ENCODE data around the gene NLGN1. TPM values are rescaled to one million over a fixed set of nuclear protein-coding genes. Genes with fewer than 3 reads are reported as not detected.

Gene NLGN1
- total and polyA plus RNA-seq, 2 of the 8 experiments (the other 6 are each of a cell fraction or from before 2014, with no cell fraction given): 7.8 to 14.8 TPM

DNA sequence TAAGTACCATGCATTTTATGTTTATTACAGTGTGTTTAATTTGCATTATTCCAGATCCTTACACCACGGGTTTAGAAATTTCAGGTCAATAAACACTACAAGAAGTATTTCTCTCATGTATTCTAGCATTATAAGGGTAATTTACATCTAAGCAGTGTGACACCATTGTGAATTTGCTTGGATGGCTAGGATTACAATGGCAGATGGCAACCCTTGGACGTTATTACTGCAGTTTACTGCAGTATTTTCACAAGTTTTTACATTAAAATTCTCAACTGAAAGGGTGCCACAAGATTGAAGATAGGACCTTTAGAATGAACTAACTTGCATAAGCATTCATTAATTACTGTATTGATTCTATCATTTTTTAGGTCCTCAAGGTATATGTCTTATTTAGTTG lies 538.8 kb downstream of the NLGN1 start:
- DNase-seq (ENCODE audit: low read depth in 1 of 2, low spot score in 2 of 2) (no peak), FAIRE-seq (no peak)
- H2BK5ac ChIP-seq (ENCODE audit: low read depth, low read length): no peak overlapping the region
- no peak overlapping the region for H3K4me3 ChIP-seq (ENCODE audit: extremely low read depth in 1 of 4, insufficient read depth in 2 of 4, low read depth in 3 of 4, low read length in 4 of 4)
- H4K91ac ChIP-seq (replicated peaks; ENCODE audit: insufficient read length, low read length): no peak overlapping the region
- no peak overlapping the region for H2BK15ac ChIP-seq (ENCODE audit: low read length)
- WGBS, 2 experiments (ENCODE audit: extremely low coverage in 1 of 2, insufficient coverage in 1 of 2, insufficient read length in 1 of 2, insufficient replicate concordance in 2 of 2, low coverage in 1 of 2, low lambda C conversion rate in 2 of 2, missing lambda C conversion rate in 1 of 2): 83% methylated on average over 2 of the region's 2 CpGs; no CpG with 5 or more reads in 1 of the 2 experiments
- no peak overlapping the region for H3K23ac ChIP-seq (ENCODE audit: insufficient read length)
- no peak overlapping the region for H3K27ac ChIP-seq (ENCODE audit: low read depth, low read length)
- H3K9ac ChIP-seq (replicated peaks in 1 of 4; ENCODE audit: extremely low read depth in 1 of 4, low read depth in 3 of 4, low read length in 3 of 4): no peak overlapping the region
- H2AFZ ChIP-seq (ENCODE audit: low read length): no peak overlapping the region
- no peak overlapping the region for H3K4me2 ChIP-seq (ENCODE audit: insufficient read depth in 1 of 2, low read depth in 2 of 2, low read length in 2 of 2)
- H2BK12ac ChIP-seq (ENCODE audit: low read depth, low read length): no peak overlapping the region
- H3K18ac ChIP-seq (ENCODE audit: extremely low read depth, low read length): no peak overlapping the region
- no peak overlapping the region for H2BK20ac ChIP-seq (ENCODE audit: low read length)
- H3K36me3 ChIP-seq (ENCODE audit: control insufficient read depth in 2 of 4, insufficient read depth in 4 of 4, low read length in 3 of 4): no peaks in the 10 kb centered on the region; a peak in 1 of 8 replicates
- TF ChIP-seq EP300 (IDR thresholded peaks at IDR 0.05; ENCODE audit: borderline replicate concordance in 1 of 2, low read depth in 2 of 2, low read length in 2 of 2) (no peak), RFX5 (IDR thresholded peaks at IDR 0.05; ENCODE audit: borderline replicate concordance, low read depth, low read length) (no peak), RXRA (IDR thresholded peaks at IDR 0.05; ENCODE audit: insufficient read depth, low read depth, low read length) (no peak), FOSL1 (IDR thresholded peaks at IDR 0.05; ENCODE audit: insufficient read depth, low read depth, low read length) (no peak), KDM5A (IDR thresholded peaks at IDR 0.05; ENCODE audit: low read length) (no peak), TAF1 (IDR thresholded peaks at IDR 0.05; ENCODE audit: low read depth, low read length) (no peak), ASH2L (IDR thresholded peaks at IDR 0.05; ENCODE audit: low read length) (no peak), TCF12 (IDR thresholded peaks at IDR 0.05; ENCODE audit: low read depth, low read length) (no peak)
- no peak overlapping the region for H2AK5ac ChIP-seq (ENCODE audit: low read depth, low read length)
- ChIA-PET CTCF (ENCODE audit: partially characterized antibody) (no interaction called here), POLR2A (ENCODE audit: partially characterized antibody) (no interaction called here)
- H4K5ac ChIP-seq (ENCODE audit: insufficient read length, low read depth, low read length): no peak overlapping the region
- no peaks in the 10 kb centered on the region for H3K23me2 ChIP-seq (ENCODE audit: low read depth, low read length)
- H3K14ac ChIP-seq (ENCODE audit: insufficient read length): no peak overlapping the region
- no peaks in the 10 kb centered on the region for H3K9me3 ChIP-seq (ENCODE audit: insufficient read depth in 2 of 2, low read depth in 1 of 2, low read length in 1 of 2)
- H3K27me3 ChIP-seq (replicated peaks in 1 of 4; ENCODE audit: control insufficient read depth in 3 of 4, extremely low read depth in 1 of 4, insufficient read depth in 3 of 4, low read length in 3 of 4): no peaks in the 10 kb centered on the region
- H3K79me1 ChIP-seq (ENCODE audit: low read depth, low read length): no peaks in the 10 kb centered on the region
- no peak overlapping the region for H2BK120ac ChIP-seq (replicated peaks; ENCODE audit: low read depth, low read length)
- H3K79me2 ChIP-seq (ENCODE audit: control insufficient read depth in 1 of 2, insufficient read depth in 2 of 2, low read length in 2 of 2): no peaks in the 10 kb centered on the region
- no peak overlapping the region for H3K4ac ChIP-seq (replicated peaks; ENCODE audit: insufficient read length, low read depth, low read length)
- H4K20me1 ChIP-seq (replicated peaks in 1 of 2; ENCODE audit: control insufficient read depth in 1 of 2, insufficient read depth in 2 of 2, low read length in 2 of 2): no peaks in the 10 kb centered on the region
- no peak overlapping the region for H3K56ac ChIP-seq (replicated peaks; ENCODE audit: insufficient read length, low read depth, low read length)
- no peak overlapping the region for H4K8ac ChIP-seq (ENCODE audit: extremely low read depth, insufficient read depth, low read length)
- peaks cover 0 to 2% (median under 1%) of the 10 kb centered on the region in 4 experiments; a peak in 3 of 7 replicates for H3K4me1 ChIP-seq (replicated peaks in 1 of 4; ENCODE audit: control insufficient read depth in 3 of 4, insufficient read depth in 4 of 4, low read length in 3 of 4)
